Left ventricle myocardium inferior (tissue), 1 donor: ENCODE measurements around the gene ARHGAP19. TPM values are rescaled to one million over a fixed set of nuclear protein-coding genes. Genes with fewer than 3 reads are reported as not detected.

Experiments used
- DNase-seq: peaks from one replicate; pipeline ENCODE4 v3.0.0-alpha.2; 2020
- H3K27ac ChIP-seq: fragments of 200-600 bp; replicated peaks from 2 replicates; pipeline ENCODE4 v1.8.0; 2021
- H3K27me3 ChIP-seq: fragments of 200-600 bp; 2 replicates; pipeline ENCODE4 v1.8.0; 2021; ENCODE audit warnings: low read depth
- H3K36me3 ChIP-seq: fragments of 200-600 bp; 2 replicates; pipeline ENCODE4 v1.8.0; 2021
- H3K4me1 ChIP-seq: fragments of 200-600 bp; 2 replicates; pipeline ENCODE4 v1.8.0; 2021
- H3K4me3 ChIP-seq: fragments of 200-600 bp; 2 replicates; pipeline ENCODE4 v1.8.0; 2021; ENCODE audit warnings: mild to moderate bottlenecking, moderate library complexity
- H3K9me3 ChIP-seq: fragments of 200-600 bp; replicated peaks from 2 replicates; pipeline ENCODE4 v1.8.0; 2021
- CTCF ChIP-seq: fragments of 200-600 bp; IDR thresholded peaks from 2 replicates; pipeline ENCODE4 v1.8.0; 2021; ENCODE audit warnings: antibody characterized with exemption, mild to moderate bottlenecking, borderline replicate concordance
- intact Hi-C: fragments of 100-400 bp; cut with micrococcal nuclease; formaldehyde crosslinking; loops from one replicate; pipeline ENCODE4 v1.11.0; 2022
- total RNA-seq: library from RNA; stranded (reverse); fragmentation: NEBNext Ultra II Directional; extraction: Animal tissue kit (Norgen Biotek cat#: 25700); gene quantifications from one replicate; pipeline ENCODE4 v1.2.1, GENCODE V29; 2021
- donor health status: DM: no; HTN: yes; CAD: no; lungs with severe emphysema.

The ARHGAP19 gene
- total RNA-seq, 1 donor from 2014 or later, result 4.2 TPM

GRCh38 chr10:97320480-97321031 is 28.1 kb upstream of the ARHGAP19 start:
- Histone ChIP-seq H3K4me3 (peak overlapping the region; percentile 92), H3K9me3 (no peaks in the 10 kb centered on the region), H3K27ac (peak overlapping the region; percentile 99), H3K4me1 (peaks cover 39% of the 10 kb centered on the region), H3K36me3 (no peaks in the 10 kb centered on the region), H3K27me3 (no peaks in the 10 kb centered on the region)
- DNase-seq, result no peak
- no peak for TF ChIP-seq CTCF
- intact Hi-C loops, result no loop called here

GRCh38 chr10:97319671-97320479 is 27.4 kb upstream of the ARHGAP19 start:
- intact Hi-C loops, result no loop called here
- peaks cover 39% of the 10 kb centered on the region for H3K4me1 ChIP-seq
- no peaks in the 10 kb centered on the region for H3K27me3 ChIP-seq
- H3K36me3 ChIP-seq, result no peaks in the 10 kb centered on the region
- H3K4me3 ChIP-seq, result peak overlapping the region; percentile 92
- no peaks in the 10 kb centered on the region for H3K9me3 ChIP-seq
- peak; percentile 7 for TF ChIP-seq CTCF
- peak overlapping the region; percentile 99 for H3K27ac ChIP-seq
- peak; percentile 57 for DNase-seq

GRCh38 chr10:97318772-97319651 is 26.6 kb upstream of the ARHGAP19 start, which contains the start of gene FRAT1:
TSS of gene FRAT1 (plus strand) at chr10:97319271. CDS start at chr10:97319454, 183 bp downstream.
- Histone ChIP-seq H3K9me3 (no peaks in the 10 kb centered on the region), H3K27ac (peak within 1 kb of the TSS; percentile 99), H3K4me3 (peak within 1 kb of the TSS; percentile 92), H3K36me3 (no peaks in the 10 kb centered on the region), H3K4me1 (peaks cover 39% of the 10 kb centered on the region), H3K27me3 (no peaks in the 10 kb centered on the region)
- TF ChIP-seq CTCF, result no peak
- intact Hi-C loops, result no loop called here
- peak; percentile 93 for DNase-seq

GRCh38 chr10:97314671-97315070 is 22.2 kb upstream of the ARHGAP19 start:
- Histone ChIP-seq H3K4me1 (peaks cover 12% of the 10 kb centered on the region), H3K4me3 (no peak overlapping the region), H3K27ac (no peak overlapping the region), H3K36me3 (no peaks in the 10 kb centered on the region), H3K27me3 (no peaks in the 10 kb centered on the region), H3K9me3 (no peaks in the 10 kb centered on the region)
- DNase-seq, result no peak
- TF ChIP-seq CTCF, result no peak
- intact Hi-C loops, result no loop called here

- no peak for TF ChIP-seq CTCF
- Histone ChIP-seq H3K9me3 (no peaks in the 10 kb centered on the region), H3K27me3 (no peaks in the 10 kb centered on the region), H3K36me3 (no peaks in the 10 kb centered on the region), H3K4me3 (no peak overlapping the region), H3K4me1 (no peaks in the 10 kb centered on the region), H3K27ac (no peak overlapping the region)
- no peak for DNase-seq
- intact Hi-C loops, result no loop called here
Observed at GRCh38 chr10:97312897-97313296, 20.5 kb upstream of the ARHGAP19 start.
